Measurements from ENCODE around the gene PRKN.
A peak's percentile ranks its signal among the peaks of the same experiment; 100 is the strongest.

PRKN gene

GRCh38 chr6:162313922-162314660 lies 413.5 kb downstream of the PRKN start:
- DNase-seq (ENCODE audit: low read depth, low spot score), result no peak

- no peak for DNase-seq (ENCODE audit: low read depth, low spot score)
Observed at GRCh38 chr6:162307865-162308264, 419.7 kb downstream of the PRKN start.

- no peak for DNase-seq (ENCODE audit: low read depth, low spot score)
Observed at GRCh38 chr6:162306616-162307015, 420.9 kb downstream of the PRKN start.

- DNase-seq (ENCODE audit: low read depth, low spot score), result peak; percentile 14
Observed at GRCh38 chr6:162301128-162301527, 426.4 kb downstream of the PRKN start.

- no peak for DNase-seq (ENCODE audit: low read depth, low spot score)
Observed at GRCh38 chr6:162294029-162294428, 433.5 kb downstream of the PRKN start.

GRCh38 chr6:162292915-162293314 lies 434.7 kb downstream of the PRKN start:
- no peak for DNase-seq (ENCODE audit: low read depth, low spot score)

- DNase-seq (ENCODE audit: low read depth, low spot score), result no peak
Observed at GRCh38 chr6:162290846-162291465, 436.6 kb downstream of the PRKN start.

GRCh38 chr6:162289972-162290371 lies 437.6 kb downstream of the PRKN start:
- DNase-seq (ENCODE audit: low read depth, low spot score), result no peak

GRCh38 chr6:162273986-162274385 lies 453.6 kb downstream of the PRKN start:
- DNase-seq (ENCODE audit: low read depth, low spot score), result no peak

- DNase-seq (ENCODE audit: low read depth, low spot score), result peak; percentile 29
Observed at GRCh38 chr6:162271922-162272321, 455.6 kb downstream of the PRKN start.

GRCh38 chr6:162270966-162271365 lies 456.6 kb downstream of the PRKN start:
- DNase-seq (ENCODE audit: low read depth, low spot score), result no peak

- no peak for DNase-seq (ENCODE audit: low read depth, low spot score)
Observed at GRCh38 chr6:162267641-162268040, 459.9 kb downstream of the PRKN start.

- no peak for DNase-seq (ENCODE audit: low read depth, low spot score)
Observed at GRCh38 chr6:162267126-162267525, 460.4 kb downstream of the PRKN start.

- no peak for DNase-seq (ENCODE audit: low read depth, low spot score)
Observed at GRCh38 chr6:162264581-162264980, 463.0 kb downstream of the PRKN start.

GRCh38 chr6:162262466-162263196 lies 464.9 kb downstream of the PRKN start:
- DNase-seq (ENCODE audit: low read depth, low spot score), result no peak

- DNase-seq (ENCODE audit: low read depth, low spot score), result no peak
Observed at GRCh38 chr6:162261598-162261997, 466.0 kb downstream of the PRKN start.

GRCh38 chr6:162260027-162260426 lies 467.5 kb downstream of the PRKN start:
- no peak for DNase-seq (ENCODE audit: low read depth, low spot score)

- no peak for DNase-seq (ENCODE audit: low read depth, low spot score)
Observed at GRCh38 chr6:162258647-162259046, 468.9 kb downstream of the PRKN start.

GRCh38 chr6:162256361-162256760 lies 471.2 kb downstream of the PRKN start:
- no peak for DNase-seq (ENCODE audit: low read depth, low spot score)

GRCh38 chr6:162251257-162251656 lies 476.3 kb downstream of the PRKN start:
- peak; percentile 15 for DNase-seq (ENCODE audit: low read depth, low spot score)

- DNase-seq (ENCODE audit: low read depth, low spot score), result no peak
Observed at GRCh38 chr6:162249907-162250642, 477.5 kb downstream of the PRKN start.

GRCh38 chr6:162245830-162246420 lies 481.6 kb downstream of the PRKN start:
- DNase-seq (ENCODE audit: low read depth, low spot score), result no peak

Data from ELF-1 (cell line).